H9 (cell line): ENCODE results near the gene PPP1R16B. TPM values are rescaled to one million over a fixed set of nuclear protein-coding genes. Genes with fewer than 3 reads are reported as not detected.

ENCODE experiments used
- DNase-seq: peaks from one replicate; pipeline ENCODE4 v3.0.0-alpha.2; 2017
- H2AFZ ChIP-seq: one replicate; pipeline ENCODE4 v1.6.1; 2013; ENCODE audit warnings: mild to moderate bottlenecking, low read length, control low read depth, moderate library complexity
- H2AK5ac ChIP-seq: 2 replicates; pipeline ENCODE4 v1.6.1; 2013; ENCODE audit warnings: low read length, control low read depth, mixed read lengths; ENCODE audit not compliant: insufficient read length
- H2BK120ac ChIP-seq: one replicate; pipeline ENCODE4 v1.6.1; 2013; ENCODE audit warnings: low read depth, mild to moderate bottlenecking, low read length, control low read depth, inconsistent platforms; ENCODE audit not compliant: poor library complexity, severe bottlenecking
- H2BK12ac ChIP-seq: 2 replicates; pipeline ENCODE4 v1.6.1; 2013; ENCODE audit warnings: low read length, control low read depth, mixed read lengths, low read depth; ENCODE audit not compliant: insufficient read length
- H2BK15ac ChIP-seq: 2 replicates; pipeline ENCODE4 v1.6.1; 2013; ENCODE audit warnings: low read depth, low read length, control low read depth
- H2BK20ac ChIP-seq: one replicate; pipeline ENCODE4 v1.6.1; 2013; ENCODE audit warnings: low read depth, mild to moderate bottlenecking, low read length, control low read depth, inconsistent platforms; ENCODE audit not compliant: poor library complexity, severe bottlenecking
- H2BK5ac ChIP-seq: 2 replicates; pipeline ENCODE4 v1.6.1; 2013; ENCODE audit warnings: low read length, control low read depth, mixed read lengths; ENCODE audit not compliant: insufficient read length
- H3K14ac ChIP-seq: 2 replicates; pipeline ENCODE4 v1.6.1; 2013; ENCODE audit warnings: low read length, control low read depth; ENCODE audit not compliant: insufficient read depth
- H3K18ac ChIP-seq: 2 replicates; pipeline ENCODE4 v1.6.1; 2013; ENCODE audit warnings: low read depth, mild to moderate bottlenecking, mixed read lengths, low read length, control low read depth; ENCODE audit not compliant: insufficient read length
- H3K23ac ChIP-seq: 2 replicates; pipeline ENCODE4 v1.6.1; 2013; ENCODE audit warnings: low read length, control low read depth, mixed read lengths, low read depth; ENCODE audit not compliant: insufficient read length
- H3K23me2 ChIP-seq: 2 replicates; pipeline ENCODE4 v1.6.1; 2013; ENCODE audit warnings: low read depth, mild to moderate bottlenecking, mixed read lengths, low read length, control low read depth; ENCODE audit not compliant: insufficient read length, poor library complexity, severe bottlenecking
- H3K27ac ChIP-seq: 2 replicates; pipeline ENCODE4 v1.5.1; 2013; ENCODE audit warnings: low read length, control low read depth, mixed read lengths, low read depth; ENCODE audit not compliant: insufficient read length
- H3K27me3 ChIP-seq: 2 replicates; pipeline ENCODE4 v1.6.1; 2013; ENCODE audit warnings: low read length, control low read depth, inconsistent platforms; ENCODE audit not compliant: insufficient read depth
- H3K4ac ChIP-seq: 2 replicates; pipeline ENCODE4 v1.6.1; 2013; ENCODE audit warnings: low read depth, mild to moderate bottlenecking, control low read depth, inconsistent platforms, low read length, moderate library complexity
- H3K4me1 ChIP-seq: 2 replicates; pipeline ENCODE4 v1.6.1; 2013; ENCODE audit warnings: low read length, control low read depth, inconsistent platforms; ENCODE audit not compliant: insufficient read depth
- H3K4me2 ChIP-seq: 2 replicates; pipeline ENCODE4 v1.6.1; 2013; ENCODE audit warnings: low read length, control low read depth, mixed read lengths; ENCODE audit not compliant: insufficient read length, insufficient read depth
- H3K56ac ChIP-seq: 2 replicates; pipeline ENCODE4 v1.6.1; 2013; ENCODE audit warnings: low read depth, mild to moderate bottlenecking, mixed read lengths, low read length, control low read depth; ENCODE audit not compliant: insufficient read length
- H3K79me1 ChIP-seq: 2 replicates; pipeline ENCODE4 v1.6.1; 2013; ENCODE audit warnings: low read depth, mild to moderate bottlenecking, moderate library complexity, low read length, control low read depth, inconsistent platforms; ENCODE audit not compliant: insufficient read depth, poor library complexity, severe bottlenecking
- H3K79me2 ChIP-seq: 2 replicates; pipeline ENCODE4 v1.6.1; 2013; ENCODE audit warnings: low read length, control low read depth, inconsistent platforms; ENCODE audit not compliant: insufficient read depth
- H3K9ac ChIP-seq: 2 replicates; pipeline ENCODE4 v1.6.1; 2013; ENCODE audit warnings: low read length, control low read depth, mixed read lengths; ENCODE audit not compliant: insufficient read length; ENCODE audit errors: extremely low read depth
- H3K9me3 ChIP-seq: one replicate; pipeline ENCODE4 v1.6.1; 2013; ENCODE audit warnings: low read depth, low read length, inconsistent platforms; ENCODE audit not compliant: control insufficient read depth
- H3T11ph ChIP-seq: one replicate; pipeline ENCODE4 v1.6.1; 2013; ENCODE audit warnings: mild to moderate bottlenecking, low read length, control low read depth, inconsistent platforms
- H4K20me1 ChIP-seq: one replicate; pipeline ENCODE4 v1.6.1; 2013; ENCODE audit not compliant: control insufficient read depth, insufficient read length, insufficient read depth
- H4K5ac ChIP-seq: 2 replicates; pipeline ENCODE4 v1.6.1; 2013; ENCODE audit warnings: low read depth, mild to moderate bottlenecking, mixed read lengths, low read length, control low read depth; ENCODE audit not compliant: insufficient read length
- H4K8ac ChIP-seq: replicated peaks from 2 replicates; pipeline ENCODE4 v1.6.1; 2013; ENCODE audit warnings: low read length, control low read depth, mixed read lengths, low read depth; ENCODE audit not compliant: insufficient read length
- H4K91ac ChIP-seq: 2 replicates; pipeline ENCODE4 v1.6.1; 2013; ENCODE audit warnings: low read depth, mild to moderate bottlenecking, moderate library complexity, mixed read lengths, low read length, control low read depth; ENCODE audit not compliant: insufficient read length
- H3K27ac Mint-ChIP-seq, 3 experiments: 2 replicates in 2 of 3; 3 replicates in 1 of 3; pipeline ENCODE4 v1.8.0; 2020 to 2021; ENCODE audit warnings: mixed read lengths in 3 of 3, mild to moderate bottlenecking in 1 of 3, moderate library complexity in 1 of 3
- H3K27me3 Mint-ChIP-seq: 2 replicates; pipeline ENCODE4 v1.8.0; 2021; ENCODE audit warnings: low read depth, mild to moderate bottlenecking, moderate library complexity, mixed read lengths
- H3K36me3 Mint-ChIP-seq, 3 experiments: 2 replicates in 2 of 3; 3 replicates in 1 of 3; pipeline ENCODE4 v1.8.0; 2020 to 2021; ENCODE audit warnings: low read depth in 3 of 3, mixed read lengths in 3 of 3; ENCODE audit not compliant: insufficient read depth in 1 of 3
- H3K4me1 Mint-ChIP-seq, 2 experiments: 2 replicates each; pipeline ENCODE4 v1.8.0; 2020; ENCODE audit warnings: mixed read lengths in 2 of 2
- H3K4me3 Mint-ChIP-seq, 2 experiments: 2 replicates in 1 of 2; 3 replicates in 1 of 2; pipeline ENCODE4 v1.8.0; 2020 to 2021; ENCODE audit warnings: mild to moderate bottlenecking in 2 of 2, mixed read lengths in 2 of 2, moderate library complexity in 1 of 2
- H3K9me3 Mint-ChIP-seq, 2 experiments: 2 replicates in 1 of 2; 3 replicates in 1 of 2; pipeline ENCODE4 v1.8.0; 2020; ENCODE audit warnings: mild to moderate bottlenecking in 2 of 2, mixed read lengths in 2 of 2, moderate library complexity in 1 of 2
- CTCF ChIP-seq: fragments of 200-600 bp; sonication (generic); conservative IDR thresholded peaks from 3 replicates; pipeline ENCODE4 v1.8.0; 2021; ENCODE audit warnings: antibody characterized with exemption, mild to moderate bottlenecking
- WGBS: extraction: QIAGEN DNeasy Blood & Tissue Kit; methylation state at CpG from one replicate; pipeline ENCODE4 v1.1.7; 2013; ENCODE audit warnings: missing lambda C conversion rate, low lambda C conversion rate, mixed read lengths; ENCODE audit not compliant: insufficient read length; ENCODE audit errors: extremely low coverage; 5-methylcytosine and 5-hydroxymethylcytosine counted together
- total RNA-seq: library from RNA; stranded (reverse); gene quantifications from 2 replicates; pipeline ENCODE4 v1.2.1, GENCODE V29; 2021

The PPP1R16B gene
- total RNA-seq, 1 experiment from 2014 or later = 8.2 TPM

DNA sequence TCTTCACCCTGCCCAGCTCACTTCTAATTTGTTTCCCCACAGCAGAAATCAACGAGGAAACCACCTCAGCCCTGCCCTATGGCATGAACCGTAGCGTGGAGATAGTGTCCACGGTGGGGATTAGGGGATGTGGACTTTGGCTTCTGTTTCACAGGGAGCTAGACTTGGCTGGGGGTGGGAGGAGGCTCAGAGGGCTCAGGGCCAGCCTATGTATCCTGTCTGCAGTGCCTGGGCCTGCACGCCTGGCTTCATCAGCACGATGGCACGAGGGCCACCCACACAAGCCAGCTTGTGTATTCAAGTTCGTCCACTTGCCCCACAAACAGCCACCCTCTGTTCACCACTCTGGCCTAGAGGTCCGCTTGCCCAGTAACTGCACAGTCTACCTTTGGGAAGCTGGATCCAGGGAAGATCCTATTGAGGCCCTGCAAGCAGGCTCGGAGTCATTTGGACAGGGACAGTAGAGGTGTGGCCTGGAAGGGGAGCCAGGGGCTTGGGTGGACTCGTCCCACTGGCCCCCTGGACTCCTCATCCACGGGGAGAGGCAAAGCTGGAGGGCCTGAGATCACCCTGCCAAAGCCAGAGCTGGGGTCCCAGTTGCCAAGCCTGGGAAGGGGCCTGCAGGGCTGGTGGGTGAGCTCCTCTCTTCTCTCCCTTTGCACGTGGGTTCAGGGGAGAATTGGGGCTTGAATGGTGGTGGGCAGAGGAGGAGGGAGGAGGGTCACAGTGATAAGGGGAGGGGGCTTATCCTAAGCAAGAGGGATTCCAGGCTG, 82.7 kb downstream of the PPP1R16B start:
- Histone ChIP-seq H4K91ac (no peak overlapping the region), H3K27ac (no peak overlapping the region), H3K23ac (no peak overlapping the region), H3K14ac (no peak overlapping the region; the same call in 1 of the 2 replicates), H2BK12ac (no peak overlapping the region), H2BK5ac (no peak overlapping the region), H3K23me2 (no peaks in the 10 kb centered on the region), H2AK5ac (no peak overlapping the region), H2BK120ac (no peak overlapping the region), H2AFZ (no peak overlapping the region), H3K4me1 (peaks cover 2% of the 10 kb centered on the region; the same call in 1 of the 2 replicates), H3K9me3 (no peaks in the 10 kb centered on the region), H2BK20ac (no peak overlapping the region), H4K20me1 (no peaks in the 10 kb centered on the region), H4K8ac (no peak overlapping the region), H3T11ph (no peak overlapping the region), H3K27me3 (no peaks in the 10 kb centered on the region), H4K5ac (no peak overlapping the region), H3K4me2 (no peak overlapping the region), H3K79me1 (no peaks in the 10 kb centered on the region), H3K79me2 (no peaks in the 10 kb centered on the region), H3K4ac (no peak overlapping the region), H3K9ac (no peak overlapping the region), H3K56ac (no peak overlapping the region), H2BK15ac (no peak overlapping the region), H3K18ac (no peak overlapping the region)
- no peak for TF ChIP-seq CTCF
- no peak for DNase-seq
- Mint-ChIP-seq H3K4me3 (no peak overlapping the region), H3K4me1 (peaks cover 10 to 15% of the 10 kb centered on the region in 2 experiments), H3K9me3 (no peaks in the 10 kb centered on the region), H3K27me3 (no peaks in the 10 kb centered on the region), H3K36me3 (no peaks in the 10 kb centered on the region), H3K27ac (no peak overlapping the region)
- no CpG with 5 or more reads among the region's 13 CpGs for WGBS
